Fibroblast of lung (primary cell): ENCODE measurements around the gene ATP13A5. TPM values are rescaled to one million over a fixed set of nuclear protein-coding genes. Genes with fewer than 3 reads are reported as not detected.

Experiments
- DNase-seq, 2 donors: peaks; one replicate each; pipeline versions ENCODE4 v3.0.0 to v3.0.0-alpha.2; 2010; ENCODE audit warnings: low read depth in 2 of 2
- H2AFZ ChIP-seq: 2 replicates; pipeline ENCODE4 v1.5.1; 2012; ENCODE audit warnings: low read length, control low read depth, inconsistent platforms
- H3K27ac ChIP-seq: 2 replicates; pipeline ENCODE4 v1.5.1; 2011; ENCODE audit warnings: low read length, control low read depth; ENCODE audit not compliant: insufficient read depth
- H3K27me3 ChIP-seq: 2 replicates; pipeline ENCODE4 v1.5.1; 2011; ENCODE audit warnings: mild to moderate bottlenecking, low read length; ENCODE audit not compliant: control insufficient read depth, insufficient read depth
- H3K36me3 ChIP-seq: 2 replicates; pipeline ENCODE4 v1.5.1; 2011; ENCODE audit warnings: low read length; ENCODE audit not compliant: control insufficient read depth, insufficient read depth
- H3K4me1 ChIP-seq: 2 replicates; pipeline ENCODE4 v1.5.1; 2011; ENCODE audit warnings: low read length; ENCODE audit not compliant: control insufficient read depth, insufficient read depth; ENCODE audit errors: extremely low read depth
- H3K4me2 ChIP-seq: 2 replicates; pipeline ENCODE4 v1.5.1; 2011; ENCODE audit warnings: low read length, control low read depth; ENCODE audit not compliant: insufficient read depth; ENCODE audit errors: extremely low read depth
- H3K4me3 ChIP-seq, 4 experiments: fragments of 200-600 bp in 1 of 4; sonication (generic) in 1 of 4; replicated peaks in 1 of 4; 2 replicates each; pipeline ENCODE4 v1.5.1; 2011 to 2016; ENCODE audit warnings: low read length in 4 of 4, low read depth in 3 of 4, mild to moderate bottlenecking in 3 of 4, control low read depth in 2 of 4, inconsistent platforms in 1 of 4, mixed read lengths in 1 of 4; ENCODE audit not compliant: insufficient read depth in 1 of 4; ENCODE audit errors: control extremely low read depth in 1 of 4
- H3K79me2 ChIP-seq: 2 replicates; pipeline ENCODE4 v1.5.1; 2012; ENCODE audit warnings: mild to moderate bottlenecking, low read length, inconsistent platforms; ENCODE audit not compliant: control insufficient read depth, insufficient read depth
- H3K9ac ChIP-seq: 2 replicates; pipeline ENCODE4 v1.5.1; 2011; ENCODE audit warnings: mild to moderate bottlenecking, low read length, control low read depth; ENCODE audit not compliant: insufficient read depth
- H3K9me3 ChIP-seq: 2 replicates; pipeline ENCODE4 v1.5.1; 2012; ENCODE audit warnings: low read depth, low read length; ENCODE audit not compliant: control insufficient read depth, insufficient read depth
- H4K20me1 ChIP-seq: 2 replicates; pipeline ENCODE4 v1.5.1; 2011; ENCODE audit warnings: low read length; ENCODE audit not compliant: control insufficient read depth, insufficient read depth; ENCODE audit errors: extremely low read depth
- EZH2 ChIP-seq: IDR thresholded peaks from 2 replicates; pipeline ENCODE4 v1.5.1; 2012; ENCODE audit warnings: low read length, control low read depth, mild to moderate bottlenecking; ENCODE audit errors: missing control alignments
- polyA plus RNA-seq, 2 donors: library from polyadenylated mRNA; depleted of rRNA in 1 of 2; stranded (reverse) in 1 of 2; unstranded in 1 of 2; fragments of >200 nt; gene quantifications; 2 replicates each; pipeline ENCODE4 v1.2.1, GENCODE V29; 2011 to 2012; ENCODE audit warnings: missing spikeins in 1 of 2
- total RNA-seq: library from RNA; depleted of rRNA; stranded (reverse); fragments of >200 nt; gene quantifications from 2 replicates; pipeline ENCODE4 v1.2.1, GENCODE V29; 2014
- TF ChIP-seq, protein P1 (sequence below), 2 donors: IDR thresholded peaks in 1 of 2; conservative IDR thresholded peaks in 1 of 2; 1 replicate in 1 of 2; 2 replicates in 1 of 2; pipeline ENCODE4 v1.5.1; 2011 to 2012; ENCODE audit warnings: low read length in 2 of 2, control low read depth in 1 of 2, inconsistent platforms in 1 of 2, low read depth in 1 of 2, mild to moderate bottlenecking in 1 of 2

The ATP13A5 gene
- total and polyA plus RNA-seq, 2 donors (not counting 1 experiment from before 2014, with no cell fraction given), result not detected

DNA sequence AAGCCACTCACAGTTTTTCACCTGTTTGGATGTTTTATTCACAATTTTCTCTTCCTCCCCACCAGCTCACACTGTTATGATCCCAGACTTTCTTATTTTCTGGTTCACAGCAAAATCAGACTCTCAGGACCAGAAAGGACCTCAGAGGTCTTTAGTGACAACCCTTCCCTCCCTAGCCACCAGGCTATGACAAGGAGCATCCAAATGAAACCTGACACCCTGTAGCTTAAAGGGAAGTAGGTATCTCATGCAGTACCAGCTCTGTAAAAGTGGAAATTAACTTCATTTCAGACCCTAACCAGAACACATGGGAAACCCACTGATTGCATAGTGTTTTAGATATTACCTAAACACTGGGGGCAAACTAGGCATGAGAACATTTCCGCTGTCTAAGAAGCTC is 45.3 kb downstream of the ATP13A5 start:
- no peak overlapping the region for H2AFZ ChIP-seq
- H3K36me3 ChIP-seq, result no peaks in the 10 kb centered on the region
- no peak overlapping the region for H3K27ac ChIP-seq
- H3K9me3 ChIP-seq, result no peaks in the 10 kb centered on the region
- no peak overlapping the region for H3K4me2 ChIP-seq
- no peak overlapping the region for H3K9ac ChIP-seq
- no peaks in the 10 kb centered on the region for H4K20me1 ChIP-seq
- no peaks in the 10 kb centered on the region for H3K4me1 ChIP-seq
- no peaks in the 10 kb centered on the region for H3K79me2 ChIP-seq
- no peaks in the 10 kb centered on the region for H3K27me3 ChIP-seq
- no peak for DNase-seq
- no peak for TF ChIP-seq EZH2
- TF ChIP-seq, protein P1, sequence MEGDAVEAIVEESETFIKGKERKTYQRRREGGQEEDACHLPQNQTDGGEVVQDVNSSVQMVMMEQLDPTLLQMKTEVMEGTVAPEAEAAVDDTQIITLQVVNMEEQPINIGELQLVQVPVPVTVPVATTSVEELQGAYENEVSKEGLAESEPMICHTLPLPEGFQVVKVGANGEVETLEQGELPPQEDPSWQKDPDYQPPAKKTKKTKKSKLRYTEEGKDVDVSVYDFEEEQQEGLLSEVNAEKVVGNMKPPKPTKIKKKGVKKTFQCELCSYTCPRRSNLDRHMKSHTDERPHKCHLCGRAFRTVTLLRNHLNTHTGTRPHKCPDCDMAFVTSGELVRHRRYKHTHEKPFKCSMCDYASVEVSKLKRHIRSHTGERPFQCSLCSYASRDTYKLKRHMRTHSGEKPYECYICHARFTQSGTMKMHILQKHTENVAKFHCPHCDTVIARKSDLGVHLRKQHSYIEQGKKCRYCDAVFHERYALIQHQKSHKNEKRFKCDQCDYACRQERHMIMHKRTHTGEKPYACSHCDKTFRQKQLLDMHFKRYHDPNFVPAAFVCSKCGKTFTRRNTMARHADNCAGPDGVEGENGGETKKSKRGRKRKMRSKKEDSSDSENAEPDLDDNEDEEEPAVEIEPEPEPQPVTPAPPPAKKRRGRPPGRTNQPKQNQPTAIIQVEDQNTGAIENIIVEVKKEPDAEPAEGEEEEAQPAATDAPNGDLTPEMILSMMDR (conservative IDR thresholded peaks at IDR 0.05 in 1 of 2, IDR thresholded peaks at IDR 0.05 in 1 of 2; ENCODE audit: low read depth in 1 of 2, low read length in 2 of 2), result no peak
- no peak overlapping the region for H3K4me3 ChIP-seq

DNA sequence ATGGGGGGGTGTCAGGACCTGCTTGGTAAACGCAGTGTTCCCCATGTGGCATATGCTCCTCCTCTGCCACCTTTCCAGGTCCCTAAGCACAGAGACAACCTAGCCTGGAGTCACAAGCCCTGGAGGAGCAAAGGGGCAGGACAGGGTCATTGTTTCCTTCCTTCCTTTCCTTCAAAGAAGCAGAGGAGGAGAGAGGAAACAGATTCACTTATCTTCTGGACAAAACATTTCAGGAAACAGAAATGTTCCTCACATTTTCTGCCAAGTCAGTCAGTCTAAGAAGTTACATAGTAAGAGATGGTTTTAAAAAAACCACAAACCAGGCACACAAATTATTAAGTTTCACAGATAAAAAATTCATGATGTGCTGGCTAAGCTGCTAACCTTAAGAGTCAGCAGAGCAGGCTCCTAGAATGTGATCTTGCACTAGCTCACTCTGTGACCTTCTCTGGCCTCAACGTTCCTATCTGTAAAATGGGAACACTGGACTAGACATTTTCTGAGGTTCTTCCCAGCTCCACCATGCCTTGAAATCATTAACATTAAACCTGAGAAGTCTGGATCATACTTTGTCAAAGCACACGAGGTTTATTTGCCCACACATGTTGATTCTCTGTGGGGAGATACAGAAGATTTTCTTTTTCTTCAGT is 47.9 kb downstream of the ATP13A5 start:
- no peak overlapping the region for H3K4me2 ChIP-seq
- no peak overlapping the region for H3K4me3 ChIP-seq
- H3K36me3 ChIP-seq, result no peaks in the 10 kb centered on the region
- H4K20me1 ChIP-seq, result no peaks in the 10 kb centered on the region
- no peaks in the 10 kb centered on the region for H3K4me1 ChIP-seq
- H3K9ac ChIP-seq, result no peak overlapping the region
- no peak overlapping the region for H3K27ac ChIP-seq
- no peak overlapping the region for H2AFZ ChIP-seq
- TF ChIP-seq, protein P1 (conservative IDR thresholded peaks at IDR 0.05 in 1 of 2, IDR thresholded peaks at IDR 0.05 in 1 of 2; ENCODE audit: low read depth in 1 of 2, low read length in 2 of 2), result no peak
- TF ChIP-seq EZH2, result no peak
- no peaks in the 10 kb centered on the region for H3K9me3 ChIP-seq
- H3K27me3 ChIP-seq, result no peaks in the 10 kb centered on the region
- DNase-seq, result no peak
- no peaks in the 10 kb centered on the region for H3K79me2 ChIP-seq

DNA sequence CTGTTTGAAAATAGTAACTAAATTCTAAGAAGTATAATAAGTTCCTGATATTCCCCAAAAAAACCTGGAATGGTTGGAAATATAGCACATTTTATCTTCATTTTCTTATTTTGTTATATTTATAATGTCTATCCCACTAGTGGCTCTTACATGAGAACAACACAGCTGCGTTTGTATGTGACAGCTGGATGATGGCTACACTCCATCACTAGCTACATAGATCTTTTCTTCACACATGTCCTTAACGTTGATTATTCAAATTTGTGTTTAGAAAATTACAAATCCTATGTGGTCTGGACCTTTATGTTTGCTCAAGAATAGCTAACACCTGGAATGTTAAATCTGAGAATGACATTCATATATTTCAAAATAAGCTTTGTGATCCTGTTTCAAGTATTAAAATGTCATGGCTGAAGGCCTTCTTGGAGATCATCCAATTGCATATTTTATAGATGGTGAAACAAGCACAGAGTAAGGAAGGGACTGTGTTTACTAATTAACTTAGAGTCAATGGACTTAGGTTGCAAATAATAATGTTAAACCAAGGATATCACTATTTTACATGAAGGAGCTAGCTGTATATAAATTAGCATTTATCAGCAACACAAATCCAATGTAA is 60.8 kb downstream of the ATP13A5 start:
- no peak for DNase-seq
- no peaks in the 10 kb centered on the region for H3K79me2 ChIP-seq
- no peak overlapping the region for H3K27ac ChIP-seq
- H3K4me1 ChIP-seq, result no peaks in the 10 kb centered on the region
- H4K20me1 ChIP-seq, result no peaks in the 10 kb centered on the region
- H3K9ac ChIP-seq, result no peak overlapping the region
- no peaks in the 10 kb centered on the region for H3K36me3 ChIP-seq
- H3K27me3 ChIP-seq, result no peaks in the 10 kb centered on the region
- H2AFZ ChIP-seq, result no peak overlapping the region
- H3K9me3 ChIP-seq, result no peaks in the 10 kb centered on the region
- no peak overlapping the region for H3K4me2 ChIP-seq
- H3K4me3 ChIP-seq, result no peak overlapping the region
- TF ChIP-seq, protein P1 (conservative IDR thresholded peaks at IDR 0.05 in 1 of 2, IDR thresholded peaks at IDR 0.05 in 1 of 2; ENCODE audit: low read depth in 1 of 2, low read length in 2 of 2), result no peak
- no peak for TF ChIP-seq EZH2
